GM19452 (cell line): ENCODE results near the gene DSG3.

Experiments
- ATAC-seq: cut with Tn5 transposase; IDR thresholded peaks from one replicate; pipeline ENCODE4 v1.9.1; 2021; ENCODE audit not compliant: unreplicated experiment

The DSG3 gene

DNA sequence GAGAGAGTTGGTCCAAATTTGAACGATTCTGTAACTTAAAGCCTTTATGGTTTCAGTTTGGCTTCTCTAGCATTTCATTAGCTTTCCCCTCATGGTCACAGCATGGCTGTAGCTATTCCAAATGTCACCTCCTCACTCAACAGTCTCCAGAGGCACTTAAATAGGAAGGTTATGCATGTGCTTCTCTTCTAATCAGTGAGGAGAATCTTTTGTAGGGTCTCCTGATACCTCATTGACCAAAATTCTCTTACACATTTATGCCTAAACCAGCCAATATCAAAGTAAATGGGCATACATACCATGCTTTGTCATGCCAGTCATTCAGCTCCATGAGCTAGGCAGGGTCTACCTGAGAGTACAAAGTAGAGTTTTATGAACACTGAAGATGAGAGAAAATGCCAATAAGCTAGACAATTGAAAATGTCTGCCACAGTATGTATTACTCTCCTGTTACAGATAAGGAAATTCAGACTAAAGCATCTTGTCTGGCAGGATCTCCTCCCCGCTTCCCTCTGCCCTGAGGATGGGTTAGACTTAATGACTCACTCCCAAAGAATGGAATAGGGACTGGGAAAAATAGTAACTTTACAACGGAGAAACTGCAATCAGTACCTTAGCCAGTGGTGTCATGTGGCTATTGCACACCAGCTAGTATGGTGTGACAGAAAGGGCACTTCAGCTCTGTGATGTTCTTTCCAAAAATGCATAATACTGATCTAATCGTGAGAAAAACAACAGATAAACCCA is 65.8 kb downstream of the DSG3 start:
- ATAC-seq = no peak

DNA sequence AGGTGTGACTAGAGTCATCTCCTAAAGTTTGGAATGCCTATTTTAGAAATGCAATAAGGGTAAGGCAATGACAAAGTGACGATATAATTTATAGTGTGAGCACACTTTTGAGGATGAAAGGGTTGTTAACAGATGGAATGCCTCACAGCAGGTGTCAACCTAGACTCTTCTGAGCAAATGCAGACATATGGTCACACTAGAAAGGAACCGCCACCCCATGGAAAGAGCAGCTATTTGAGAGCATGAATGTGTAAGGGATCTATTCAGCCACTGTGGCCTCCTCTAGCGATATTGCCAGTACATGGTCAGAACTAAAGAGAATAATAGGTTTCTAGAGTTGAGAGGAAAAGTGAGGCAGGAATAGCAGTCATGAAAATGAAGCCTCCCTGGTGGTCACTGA is 68.9 kb downstream of the DSG3 start:
- ATAC-seq = no peak

DNA sequence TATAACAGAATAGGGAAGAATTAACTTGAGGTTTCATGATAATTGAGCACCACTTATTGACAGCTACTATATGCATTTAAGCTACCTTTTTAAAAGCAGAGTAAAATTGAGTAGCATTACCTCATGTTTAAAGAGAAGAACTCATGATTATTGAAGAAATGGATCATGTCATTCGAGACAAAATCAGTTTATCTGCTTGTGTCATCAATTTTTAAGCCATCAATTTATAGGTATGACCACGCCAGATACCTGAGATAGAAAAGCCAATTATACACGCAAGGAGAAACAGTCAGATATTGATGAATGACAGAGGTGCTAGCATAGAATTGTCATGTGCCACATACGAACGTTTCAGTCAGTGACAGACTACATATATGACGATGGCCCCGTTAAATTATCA is 78.8 kb downstream of the DSG3 start:
- no peak for ATAC-seq
